GM12878 (cell line): ENCODE results near the gene SHANK1. TPM values are rescaled to one million over a fixed set of nuclear protein-coding genes. Genes with fewer than 3 reads are reported as not detected.
"Not testable (repeated sequence)": the region's sequence is repeated elsewhere in the genome, so short reads cannot be mapped to it uniquely, and the experiment has no call there.

Experiments used
- ATAC-seq: fragments of 200-7000 bp; cut with Tn5 transposase; 3 replicates; pipeline ENCODE4 v1.9.1; 2020; ENCODE audit warnings: mild to moderate bottlenecking, moderate library complexity
- BruUV-seq: library from RNA; stranded (reverse); fragments of 400-500 nt; replicated peaks from 2 replicates; lab custom pipeline; 2021; lab: Mats Ljungman, UMichigan
- CTCF ChIA-PET: fragments of 300-600 bp; sonication (Branson Sonifier 250); formaldehyde crosslinking; extraction: SDS; loops from one replicate; lab custom pipeline; 2021; ENCODE audit warnings: inconsistent platforms; lab: Yijun Ruan, JAX
- POLR2A ChIA-PET: fragments of 350-600 bp; formaldehyde crosslinking; extraction: SDS; loops from one replicate; lab custom pipeline; 2021; ENCODE audit warnings: inconsistent platforms; lab: Charles Lee
- RAD21 ChIA-PET: fragments of 300-600 bp; sonication (Branson Sonifier 250); formaldehyde crosslinking; loops from one replicate; lab custom pipeline; 2023; ENCODE audit warnings: antibody characterized with exemption; ENCODE audit not compliant: unreplicated experiment; lab: Charles Lee
- SMC1A ChIA-PET: fragments of 300-600 bp; sonication (Branson Sonifier 250); formaldehyde crosslinking; loops from one replicate; lab custom pipeline; 2023; ENCODE audit not compliant: unreplicated experiment, uncharacterized antibody; lab: Charles Lee
- DNase-seq: peaks from one replicate; pipeline ENCODE4 v3.0.0-alpha.2; 2011; ENCODE audit warnings: low read depth, low spot score
- FAIRE-seq: peaks from 3 replicates; lab custom pipeline; 2011; peaks lifted over from hg19 to GRCh38; lab: Jason Lieb, UNC
- H2AFZ ChIP-seq: 2 replicates; pipeline ENCODE4 v1.6.0; 2011; ENCODE audit warnings: low read depth, low read length, control low read depth; ENCODE audit not compliant: control insufficient read depth
- H3K27ac ChIP-seq: 2 replicates; pipeline ENCODE4 v1.5.1; 2011; ENCODE audit warnings: control low read depth; ENCODE audit not compliant: control insufficient read depth, insufficient read depth
- H3K27me3 ChIP-seq, 2 experiments: replicated peaks in 1 of 2; 2 replicates each; pipeline versions ENCODE4 v1.6.0 to v1.6.1; 2011; ENCODE audit warnings: low read length in 1 of 2; ENCODE audit not compliant: control insufficient read depth in 2 of 2, insufficient read depth in 2 of 2
- H3K36me3 ChIP-seq, 2 experiments: 2 replicates each; pipeline ENCODE4 v1.5.1; 2011; ENCODE audit warnings: low read length in 1 of 2; ENCODE audit not compliant: control insufficient read depth in 2 of 2, insufficient read depth in 2 of 2
- H3K4me1 ChIP-seq: 2 replicates; pipeline ENCODE4 v1.6.1; 2011; ENCODE audit warnings: mild to moderate bottlenecking, low read length, moderate library complexity, mixed read lengths; ENCODE audit not compliant: control insufficient read depth, insufficient read depth
- H3K4me2 ChIP-seq: 2 replicates; pipeline ENCODE4 v1.6.0; 2011; ENCODE audit warnings: control low read depth; ENCODE audit not compliant: control insufficient read depth, insufficient read depth
- H3K4me3 ChIP-seq: fragments of 200-600 bp; sonication (generic); 2 replicates; pipeline ENCODE4 v1.5.1; 2016
- H3K79me2 ChIP-seq: 2 replicates; pipeline ENCODE4 v1.6.0; 2011; ENCODE audit warnings: low read length; ENCODE audit not compliant: control insufficient read depth, insufficient read depth
- H3K9ac ChIP-seq: 2 replicates; pipeline ENCODE4 v1.8.0; 2011; ENCODE audit warnings: low read length, control low read depth, mixed read lengths; ENCODE audit not compliant: control insufficient read depth, insufficient read depth
- H3K9me3 ChIP-seq: replicated peaks from 3 replicates; pipeline ENCODE4 v1.5.1; 2011; ENCODE audit warnings: mild to moderate bottlenecking, low read length; ENCODE audit not compliant: control insufficient read depth, insufficient read depth
- H4K20me1 ChIP-seq: 2 replicates; pipeline ENCODE4 v1.6.0; 2011; ENCODE audit not compliant: control insufficient read depth, insufficient read depth
- BCL3 ChIP-seq: IDR thresholded peaks from 2 replicates; pipeline ENCODE4 v1.6.1; 2011; ENCODE audit warnings: borderline replicate concordance, low read depth, mild to moderate bottlenecking, moderate library complexity, low read length; ENCODE audit not compliant: insufficient read depth, poor library complexity, severe bottlenecking
- IKZF1 ChIP-seq: fragments of 450-650 bp; conservative IDR thresholded peaks from 2 replicates; pipeline ENCODE4 v1.6.1; 2017; ENCODE audit warnings: antibody characterized with exemption, mild to moderate bottlenecking
- ZNF622 ChIP-seq: fragments of 450-650 bp; IDR thresholded peaks from 2 replicates; pipeline ENCODE4 v1.6.1; 2017; ENCODE audit warnings: mild to moderate bottlenecking, inconsistent platforms
- WGBS: methylation state at CpG from one replicate; pipeline ENCODE4 v1.1.6; 2016; ENCODE audit warnings: low lambda C conversion rate; ENCODE audit not compliant: insufficient replicate concordance, insufficient coverage; ENCODE audit errors: missing lambda C conversion rate; 5-methylcytosine and 5-hydroxymethylcytosine counted together
- in situ Hi-C: fragments of 300-500 bp; cut with MboI; formaldehyde crosslinking; loops from 9 replicates; pipeline ENCODE4 v1.14.3; 2018; ENCODE audit warnings: mixed read lengths
- intact Hi-C: fragments of 100-400 bp; cut with micrococcal nuclease; formaldehyde crosslinking; loops from one replicate; pipeline ENCODE4 v1.14.2; 2022; ENCODE audit not compliant: unreplicated experiment
- polyA plus RNA-seq, 11 experiments: library from polyadenylated mRNA; depleted of rRNA in 4 of 11; unstranded in 6 of 11; stranded (reverse) in 5 of 11; fragments of >200 nt; fragmentation: Nextera tagmentation in 4 of 11; fragmentation: Illumina TruSeq in 1 of 11; extraction: Ambion mirVana in 4 of 11; extraction: Trizol in 1 of 11; gene quantifications; 1 replicate in 1 of 11; 2 replicates in 10 of 11; pipeline versions ENCODE4 v1.2.1 to v1.2.3, GENCODE V29; 2011 to 2016; ENCODE audit warnings: inconsistent platforms in 2 of 11, missing spikeins in 2 of 11, low read depth in 1 of 11
- total RNA-seq, 4 experiments: library from RNA; depleted of rRNA in 3 of 4; stranded (reverse); fragments of >200 nt in 3 of 4; fragmentation: Illumina TruSeq in 1 of 4; extraction: Trizol in 1 of 4; gene quantifications; 2 replicates each; pipeline versions ENCODE4 v1.2.1 to v1.2.3, GENCODE V29; 2013 to 2021

SHANK1 gene
- total and polyA plus RNA-seq, 10 of the 15 experiments (the other 5 are each of a cell fraction or from before 2014, with no cell fraction given): not detected

DNA sequence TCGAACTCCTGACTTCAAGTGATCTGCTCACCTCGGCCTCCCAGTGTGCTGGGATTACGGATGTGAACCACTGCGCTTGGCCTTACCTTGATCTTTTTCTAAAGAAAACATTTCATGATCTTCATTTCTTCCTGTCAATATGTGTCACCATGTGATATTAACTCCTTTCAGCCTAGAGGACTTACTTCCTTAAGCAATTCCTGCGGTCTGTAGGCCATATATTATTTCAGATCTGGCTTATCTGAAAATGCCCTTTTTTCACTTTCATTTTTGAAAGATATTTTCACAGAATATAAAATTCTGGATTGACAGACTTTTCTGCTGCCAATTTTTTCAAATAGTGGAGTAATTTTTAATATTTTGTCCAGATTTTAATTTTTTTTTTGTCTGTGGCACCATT, 48.7 kb upstream of the SHANK1 start:
- CTCF ChIA-PET: no interaction called here
- RAD21 ChIA-PET: no interaction called here
- TF ChIP-seq ZNF622 (no peak), IKZF1 (no peak), BCL3 (no peak)
- BruUV-seq: no TSS peak
- POLR2A ChIA-PET: no interaction called here
- no peaks in the 10 kb centered on the region for H3K79me2 ChIP-seq
- no peaks in the 10 kb centered on the region for H3K9me3 ChIP-seq
- FAIRE-seq: no peak
- DNase-seq: no peak
- no peak overlapping the region for H3K4me3 ChIP-seq
- no peak overlapping the region for H3K27ac ChIP-seq
- H3K4me2 ChIP-seq: no peak overlapping the region
- H2AFZ ChIP-seq: no peak overlapping the region
- in situ Hi-C loops (no loop called here), intact Hi-C loops (no loop called here)
- WGBS: 28% methylated on average over 5 of the region's 5 CpGs
- H3K9ac ChIP-seq: no peak overlapping the region
- no peaks in the 10 kb centered on the region for H3K27me3 ChIP-seq
- H3K4me1 ChIP-seq: no peaks in the 10 kb centered on the region
- no peaks in the 10 kb centered on the region for H4K20me1 ChIP-seq
- H3K36me3 ChIP-seq: no peaks in the 10 kb centered on the region
- SMC1A ChIA-PET: no interaction called here
- no peak for ATAC-seq

GRCh38 chr19:50767263-50767662, 47.7 kb upstream of the SHANK1 start:
- CTCF ChIA-PET, H2AFZ ChIP-seq, RAD21 ChIA-PET, BruUV-seq, ATAC-seq, H4K20me1 ChIP-seq, SMC1A ChIA-PET, H3K36me3 ChIP-seq, H3K27me3 ChIP-seq, H3K4me3 ChIP-seq, H3K9ac ChIP-seq, intact Hi-C loops, H3K4me1 ChIP-seq, H3K4me2 ChIP-seq, in situ Hi-C loops, H3K9me3 ChIP-seq, H3K27ac ChIP-seq, DNase-seq, H3K79me2 ChIP-seq, FAIRE-seq, POLR2A ChIA-PET: not testable (repeated sequence)
- 7% methylated on average over 5 of the region's 5 CpGs for WGBS

GRCh38 chr19:50766746-50767145, 47.1 kb upstream of the SHANK1 start:
- RAD21 ChIA-PET, FAIRE-seq: not testable (repeated sequence)

More at GRCh38 chr19:50766746-50767145, 47.1 kb upstream of the SHANK1 start:
- CTCF ChIA-PET, in situ Hi-C loops, H4K20me1 ChIP-seq, DNase-seq, H3K4me2 ChIP-seq, BruUV-seq, ATAC-seq, H3K79me2 ChIP-seq, H2AFZ ChIP-seq, H3K36me3 ChIP-seq, POLR2A ChIA-PET, H3K9ac ChIP-seq, intact Hi-C loops, H3K9me3 ChIP-seq, H3K27me3 ChIP-seq, H3K4me1 ChIP-seq, H3K4me3 ChIP-seq, H3K27ac ChIP-seq: not testable (repeated sequence)
- 25% methylated on average over 12 of the region's 12 CpGs for WGBS
- SMC1A ChIA-PET: interaction anchor here (1.3 kb wide), 1 partner anchor 151 kb away, joined by 3 read pairs; no protein-coding TSS in a partner anchor
